ENCODE results near the gene TEKT1.
A peak's percentile ranks its signal among the peaks of the same experiment; 100 is the strongest.

TEKT1 gene

DNA sequence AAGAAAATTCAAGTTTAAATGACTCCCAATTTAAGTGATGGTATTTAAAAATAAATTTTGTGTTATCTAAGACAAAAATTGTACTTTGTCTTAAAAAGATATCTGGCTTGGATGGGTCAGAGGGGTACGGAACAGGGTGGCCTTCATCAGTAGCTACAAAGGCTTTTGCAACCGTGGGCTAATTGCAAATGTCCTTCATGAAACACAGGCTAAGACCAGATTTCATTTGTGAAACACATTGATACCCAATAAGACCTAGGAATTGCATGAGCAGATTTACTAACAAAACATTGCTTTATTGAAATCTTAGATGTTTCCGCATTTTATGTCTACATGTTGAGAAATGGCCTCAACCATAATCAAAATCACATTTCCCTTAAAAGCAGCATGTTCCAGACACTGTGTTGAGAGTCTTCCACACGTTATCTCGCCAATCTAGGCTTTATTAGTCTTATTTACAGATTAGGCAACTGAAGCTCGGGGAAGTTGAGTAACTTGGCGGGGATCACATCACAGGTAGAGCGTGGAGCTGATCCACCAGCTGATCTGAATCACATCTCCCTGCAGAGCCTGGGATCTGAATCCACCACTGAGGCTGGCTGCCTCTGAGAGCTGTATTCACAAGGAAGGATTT, 33.7 kb downstream of the TEKT1 start:
- no peak for DNase-seq (ENCODE audit: low read depth in 1 of 2, low spot score in 1 of 2)
- no peak overlapping the region for H3K4me3 ChIP-seq (replicated peaks; ENCODE audit: insufficient read depth, low read length)
- no peaks in the 10 kb centered on the region for H3K27me3 ChIP-seq (ENCODE audit: insufficient read depth, poor library complexity, severe bottlenecking)
- TF ChIP-seq SPI1 (IDR thresholded peaks at IDR 0.05; ENCODE audit: borderline replicate concordance, low read depth), result no peak
- TF ChIP-seq, protein P1, sequence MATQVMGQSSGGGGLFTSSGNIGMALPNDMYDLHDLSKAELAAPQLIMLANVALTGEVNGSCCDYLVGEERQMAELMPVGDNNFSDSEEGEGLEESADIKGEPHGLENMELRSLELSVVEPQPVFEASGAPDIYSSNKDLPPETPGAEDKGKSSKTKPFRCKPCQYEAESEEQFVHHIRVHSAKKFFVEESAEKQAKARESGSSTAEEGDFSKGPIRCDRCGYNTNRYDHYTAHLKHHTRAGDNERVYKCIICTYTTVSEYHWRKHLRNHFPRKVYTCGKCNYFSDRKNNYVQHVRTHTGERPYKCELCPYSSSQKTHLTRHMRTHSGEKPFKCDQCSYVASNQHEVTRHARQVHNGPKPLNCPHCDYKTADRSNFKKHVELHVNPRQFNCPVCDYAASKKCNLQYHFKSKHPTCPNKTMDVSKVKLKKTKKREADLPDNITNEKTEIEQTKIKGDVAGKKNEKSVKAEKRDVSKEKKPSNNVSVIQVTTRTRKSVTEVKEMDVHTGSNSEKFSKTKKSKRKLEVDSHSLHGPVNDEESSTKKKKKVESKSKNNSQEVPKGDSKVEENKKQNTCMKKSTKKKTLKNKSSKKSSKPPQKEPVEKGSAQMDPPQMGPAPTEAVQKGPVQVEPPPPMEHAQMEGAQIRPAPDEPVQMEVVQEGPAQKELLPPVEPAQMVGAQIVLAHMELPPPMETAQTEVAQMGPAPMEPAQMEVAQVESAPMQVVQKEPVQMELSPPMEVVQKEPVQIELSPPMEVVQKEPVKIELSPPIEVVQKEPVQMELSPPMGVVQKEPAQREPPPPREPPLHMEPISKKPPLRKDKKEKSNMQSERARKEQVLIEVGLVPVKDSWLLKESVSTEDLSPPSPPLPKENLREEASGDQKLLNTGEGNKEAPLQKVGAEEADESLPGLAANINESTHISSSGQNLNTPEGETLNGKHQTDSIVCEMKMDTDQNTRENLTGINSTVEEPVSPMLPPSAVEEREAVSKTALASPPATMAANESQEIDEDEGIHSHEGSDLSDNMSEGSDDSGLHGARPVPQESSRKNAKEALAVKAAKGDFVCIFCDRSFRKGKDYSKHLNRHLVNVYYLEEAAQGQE (IDR thresholded peaks at IDR 0.05; ENCODE audit: insufficient replicate concordance, low read depth), result no peak
- no peak for TF ChIP-seq POLR2AphosphoS5 (IDR thresholded peaks at IDR 0.05; ENCODE audit: low read depth)
- TF ChIP-seq, protein P2, sequence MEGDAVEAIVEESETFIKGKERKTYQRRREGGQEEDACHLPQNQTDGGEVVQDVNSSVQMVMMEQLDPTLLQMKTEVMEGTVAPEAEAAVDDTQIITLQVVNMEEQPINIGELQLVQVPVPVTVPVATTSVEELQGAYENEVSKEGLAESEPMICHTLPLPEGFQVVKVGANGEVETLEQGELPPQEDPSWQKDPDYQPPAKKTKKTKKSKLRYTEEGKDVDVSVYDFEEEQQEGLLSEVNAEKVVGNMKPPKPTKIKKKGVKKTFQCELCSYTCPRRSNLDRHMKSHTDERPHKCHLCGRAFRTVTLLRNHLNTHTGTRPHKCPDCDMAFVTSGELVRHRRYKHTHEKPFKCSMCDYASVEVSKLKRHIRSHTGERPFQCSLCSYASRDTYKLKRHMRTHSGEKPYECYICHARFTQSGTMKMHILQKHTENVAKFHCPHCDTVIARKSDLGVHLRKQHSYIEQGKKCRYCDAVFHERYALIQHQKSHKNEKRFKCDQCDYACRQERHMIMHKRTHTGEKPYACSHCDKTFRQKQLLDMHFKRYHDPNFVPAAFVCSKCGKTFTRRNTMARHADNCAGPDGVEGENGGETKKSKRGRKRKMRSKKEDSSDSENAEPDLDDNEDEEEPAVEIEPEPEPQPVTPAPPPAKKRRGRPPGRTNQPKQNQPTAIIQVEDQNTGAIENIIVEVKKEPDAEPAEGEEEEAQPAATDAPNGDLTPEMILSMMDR (IDR thresholded peaks at IDR 0.05; ENCODE audit: insufficient read depth, low read length), result no peak
- TF ChIP-seq GABPA (IDR thresholded peaks at IDR 0.05; ENCODE audit: low read depth), result no peak
- no peak overlapping the region for H3K27ac ChIP-seq (replicated peaks)

DNA sequence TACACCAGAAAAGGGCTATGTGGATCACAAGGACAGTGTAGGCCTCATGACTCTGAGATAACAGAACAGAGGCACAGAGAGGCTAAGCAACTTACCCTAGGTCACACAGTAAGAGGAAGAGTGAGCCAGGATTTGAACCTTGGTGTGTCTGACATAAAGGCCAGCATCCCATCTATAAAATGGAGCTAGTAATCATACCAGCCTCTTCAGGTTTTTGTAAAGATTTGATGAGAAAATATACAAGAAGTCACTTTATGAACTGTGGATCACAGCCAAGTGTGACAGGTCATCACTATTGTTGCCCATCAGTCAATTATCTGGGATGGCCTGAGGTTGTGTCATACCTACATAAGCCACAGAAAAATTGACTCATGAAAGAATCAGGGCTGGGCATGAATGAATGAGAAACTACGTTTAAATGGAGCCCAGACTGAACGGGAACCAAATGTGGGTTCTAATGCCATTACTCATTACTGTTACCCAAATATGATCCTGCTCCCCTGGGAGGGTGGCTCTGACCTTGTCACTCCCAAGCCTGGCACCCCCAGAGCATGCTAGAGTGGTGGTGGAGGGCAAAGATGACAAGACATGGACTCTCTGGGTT, 34.5 kb downstream of the TEKT1 start:
- H3K4me3 ChIP-seq (replicated peaks; ENCODE audit: insufficient read depth, low read length), result no peak overlapping the region
- no peaks in the 10 kb centered on the region for H3K27me3 ChIP-seq (ENCODE audit: insufficient read depth, poor library complexity, severe bottlenecking)
- TF ChIP-seq, protein P1 (IDR thresholded peaks at IDR 0.05; ENCODE audit: insufficient replicate concordance, low read depth), result no peak
- TF ChIP-seq SPI1 (IDR thresholded peaks at IDR 0.05; ENCODE audit: borderline replicate concordance, low read depth) (no peak), POLR2AphosphoS5 (IDR thresholded peaks at IDR 0.05; ENCODE audit: low read depth) (no peak), GABPA (IDR thresholded peaks at IDR 0.05; ENCODE audit: low read depth) (no peak)
- TF ChIP-seq, protein P2 (IDR thresholded peaks at IDR 0.05; ENCODE audit: insufficient read depth, low read length), result no peak
- no peak for DNase-seq (ENCODE audit: low read depth in 1 of 2, low spot score in 1 of 2)
- H3K27ac ChIP-seq (replicated peaks), result no peak overlapping the region

DNA sequence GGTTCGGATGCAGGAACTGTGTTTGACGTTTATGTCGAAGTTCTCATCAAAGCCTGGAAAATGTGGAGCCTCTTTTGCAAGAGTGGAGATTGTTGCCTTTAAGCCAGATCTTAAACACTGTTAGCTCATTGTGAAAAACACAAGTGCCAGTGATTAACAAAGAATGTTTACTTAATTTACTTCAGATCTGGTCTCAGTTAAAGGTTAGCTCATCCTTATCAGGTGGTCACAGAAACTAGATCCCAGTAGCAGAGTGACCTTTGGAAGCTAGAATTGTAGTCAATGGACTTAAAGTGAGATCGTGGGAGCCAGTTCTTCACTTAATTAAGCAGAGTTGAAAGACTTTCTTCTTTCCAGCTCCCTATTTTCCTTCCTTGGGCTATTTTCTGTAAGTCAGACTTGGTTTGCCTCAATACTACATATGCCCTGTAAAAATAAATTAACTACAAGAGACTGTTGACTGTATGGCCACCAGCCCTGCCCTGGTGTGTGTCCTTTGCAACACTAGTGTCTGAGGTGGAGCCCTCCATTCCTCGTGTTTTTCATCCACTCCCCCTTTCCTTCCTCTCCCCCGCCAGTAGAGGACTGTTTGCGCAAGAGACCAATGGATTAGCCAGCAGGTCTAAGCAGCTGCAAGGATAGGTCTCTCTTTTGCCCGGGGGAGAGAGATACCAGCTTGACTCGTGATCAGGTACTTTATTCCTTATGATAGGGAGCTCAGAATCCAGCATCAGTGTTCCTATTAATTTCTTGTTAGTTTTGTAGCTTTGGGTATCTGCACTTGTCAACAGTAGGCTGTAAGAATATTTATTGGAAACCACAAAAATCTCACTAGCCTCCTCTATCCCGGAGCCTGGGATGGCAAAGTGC, 35.3 kb downstream of the TEKT1 start:
- H3K27ac ChIP-seq (replicated peaks), result no peak overlapping the region
- H3K27me3 ChIP-seq (ENCODE audit: insufficient read depth, poor library complexity, severe bottlenecking), result no peaks in the 10 kb centered on the region
- TF ChIP-seq, protein P1 (IDR thresholded peaks at IDR 0.05; ENCODE audit: insufficient replicate concordance, low read depth), result no peak
- no peak for TF ChIP-seq POLR2AphosphoS5 (IDR thresholded peaks at IDR 0.05; ENCODE audit: low read depth)
- no peak for TF ChIP-seq GABPA (IDR thresholded peaks at IDR 0.05; ENCODE audit: low read depth)
- no peak for TF ChIP-seq SPI1 (IDR thresholded peaks at IDR 0.05; ENCODE audit: borderline replicate concordance, low read depth)
- TF ChIP-seq, protein P2 (IDR thresholded peaks at IDR 0.05; ENCODE audit: insufficient read depth, low read length), result no peak

More for the DNA sequence above, 35.3 kb downstream of the TEKT1 start:
- no peak overlapping the region for H3K4me3 ChIP-seq (replicated peaks; ENCODE audit: insufficient read depth, low read length)
- peak in 1 of 2 experiments; percentile 10 for DNase-seq (ENCODE audit: low read depth in 1 of 2, low spot score in 1 of 2)

All from HL-60 (cell line).